ENCODE measurements around the gene PDZRN3.

The PDZRN3 gene

GRCh38 chr3:73511571-73512525, 112.9 kb downstream of the PDZRN3 start:
- DNase-seq, result no peak

GRCh38 chr3:73510784-73511183, 114.0 kb downstream of the PDZRN3 start:
- no peak for DNase-seq

GRCh38 chr3:73510334-73510733, 114.4 kb downstream of the PDZRN3 start:
- DNase-seq, result no peak

- no peak for DNase-seq
These were observed 114.9 kb downstream of the PDZRN3 start for GRCh38 chr3:73509816-73510215.

- no peak for DNase-seq
These were observed 115.7 kb downstream of the PDZRN3 start for GRCh38 chr3:73509066-73509465.

- DNase-seq, result peak; percentile 63
These were observed 116.3 kb downstream of the PDZRN3 start for GRCh38 chr3:73508330-73508954.

- DNase-seq, result no peak
These were observed 119.9 kb downstream of the PDZRN3 start for GRCh38 chr3:73504852-73505251.

GRCh38 chr3:73504239-73504638, 120.5 kb downstream of the PDZRN3 start:
- no peak for DNase-seq

GRCh38 chr3:73503781-73504180, 121.0 kb downstream of the PDZRN3 start:
- DNase-seq, result no peak

- DNase-seq, result peak; percentile 69
These were observed 121.8 kb downstream of the PDZRN3 start for GRCh38 chr3:73502609-73503583.

- DNase-seq, result no peak
These were observed 124.4 kb downstream of the PDZRN3 start for GRCh38 chr3:73500321-73500720.

GRCh38 chr3:73499787-73500186, 125.0 kb downstream of the PDZRN3 start:
- no peak for DNase-seq

GRCh38 chr3:73498764-73499622, 125.7 kb downstream of the PDZRN3 start:
- DNase-seq, result no peak

- DNase-seq, result no peak
These were observed 126.9 kb downstream of the PDZRN3 start for GRCh38 chr3:73497646-73498406.

GRCh38 chr3:73493543-73494308, 131.0 kb downstream of the PDZRN3 start:
- DNase-seq, result peak; percentile 43

- DNase-seq, result no peak
These were observed 132.6 kb downstream of the PDZRN3 start for GRCh38 chr3:73492186-73492585.

- no peak for DNase-seq
These were observed 133.5 kb downstream of the PDZRN3 start for GRCh38 chr3:73491287-73491662.

GRCh38 chr3:73490453-73491286, 134.1 kb downstream of the PDZRN3 start:
- DNase-seq, result peak; percentile 19

GRCh38 chr3:73485877-73486330, 138.8 kb downstream of the PDZRN3 start:
- no peak for DNase-seq
